ENCODE results near the gene EPS8L3.

- TF ChIP-seq CTCF (IDR thresholded peaks at IDR 0.05) (no peak), POLR2A (IDR thresholded peaks at IDR 0.05) (no peak)
These were observed 26.6 kb upstream of the EPS8L3 start for GRCh38 chr1:109790329-109790728.

All from esophagus squamous epithelium (tissue), 4 donors.